Measurements from ENCODE around the gene TFF3.

The TFF3 gene

GRCh38 chr21:42321231-42321630 is 6.0 kb upstream of the TFF3 start:
- no peak for TF ChIP-seq CTCF (IDR thresholded peaks at IDR 0.05; ENCODE audit: low read depth, low read length, missing control alignments)
- H3K4me3 ChIP-seq (replicated peaks; ENCODE audit: low read depth, low read length), result no peak overlapping the region
- no peak for DNase-seq (ENCODE audit: extremely low read depth, low read depth)

- no peak overlapping the region for H3K4me3 ChIP-seq (replicated peaks; ENCODE audit: low read depth, low read length)
- DNase-seq (ENCODE audit: extremely low read depth, low read depth), result no peak
- TF ChIP-seq CTCF (IDR thresholded peaks at IDR 0.05; ENCODE audit: low read depth, low read length, missing control alignments), result no peak
Observed at GRCh38 chr21:42320791-42321190, 5.6 kb upstream of the TFF3 start.

- no peak overlapping the region for H3K4me3 ChIP-seq (replicated peaks; ENCODE audit: low read depth, low read length)
- DNase-seq (ENCODE audit: extremely low read depth, low read depth), result no peak
- no peak for TF ChIP-seq CTCF (IDR thresholded peaks at IDR 0.05; ENCODE audit: low read depth, low read length, missing control alignments)
Observed at GRCh38 chr21:42319851-42320572, 4.8 kb upstream of the TFF3 start.

GRCh38 chr21:42319376-42319775 is 4.2 kb upstream of the TFF3 start:
- no peak for DNase-seq (ENCODE audit: extremely low read depth, low read depth)
- no peak overlapping the region for H3K4me3 ChIP-seq (replicated peaks; ENCODE audit: low read depth, low read length)
- no peak for TF ChIP-seq CTCF (IDR thresholded peaks at IDR 0.05; ENCODE audit: low read depth, low read length, missing control alignments)

- no peak for TF ChIP-seq CTCF (IDR thresholded peaks at IDR 0.05; ENCODE audit: low read depth, low read length, missing control alignments)
Observed at GRCh38 chr21:42317826-42318746, 2.9 kb upstream of the TFF3 start.

GRCh38 chr21:42317341-42317741 is 2.1 kb upstream of the TFF3 start:
- TF ChIP-seq CTCF (IDR thresholded peaks at IDR 0.05; ENCODE audit: low read depth, low read length, missing control alignments), result no peak
- no peak for DNase-seq (ENCODE audit: extremely low read depth, low read depth)
- H3K4me3 ChIP-seq (replicated peaks; ENCODE audit: low read depth, low read length), result no peak overlapping the region

More at GRCh38 chr21:42317826-42318746, 2.9 kb upstream of the TFF3 start:
- no peak for DNase-seq (ENCODE audit: extremely low read depth, low read depth)
- H3K4me3 ChIP-seq (replicated peaks; ENCODE audit: low read depth, low read length), result no peak overlapping the region
